Measurements from ENCODE around the gene ZNF48.

DNA sequence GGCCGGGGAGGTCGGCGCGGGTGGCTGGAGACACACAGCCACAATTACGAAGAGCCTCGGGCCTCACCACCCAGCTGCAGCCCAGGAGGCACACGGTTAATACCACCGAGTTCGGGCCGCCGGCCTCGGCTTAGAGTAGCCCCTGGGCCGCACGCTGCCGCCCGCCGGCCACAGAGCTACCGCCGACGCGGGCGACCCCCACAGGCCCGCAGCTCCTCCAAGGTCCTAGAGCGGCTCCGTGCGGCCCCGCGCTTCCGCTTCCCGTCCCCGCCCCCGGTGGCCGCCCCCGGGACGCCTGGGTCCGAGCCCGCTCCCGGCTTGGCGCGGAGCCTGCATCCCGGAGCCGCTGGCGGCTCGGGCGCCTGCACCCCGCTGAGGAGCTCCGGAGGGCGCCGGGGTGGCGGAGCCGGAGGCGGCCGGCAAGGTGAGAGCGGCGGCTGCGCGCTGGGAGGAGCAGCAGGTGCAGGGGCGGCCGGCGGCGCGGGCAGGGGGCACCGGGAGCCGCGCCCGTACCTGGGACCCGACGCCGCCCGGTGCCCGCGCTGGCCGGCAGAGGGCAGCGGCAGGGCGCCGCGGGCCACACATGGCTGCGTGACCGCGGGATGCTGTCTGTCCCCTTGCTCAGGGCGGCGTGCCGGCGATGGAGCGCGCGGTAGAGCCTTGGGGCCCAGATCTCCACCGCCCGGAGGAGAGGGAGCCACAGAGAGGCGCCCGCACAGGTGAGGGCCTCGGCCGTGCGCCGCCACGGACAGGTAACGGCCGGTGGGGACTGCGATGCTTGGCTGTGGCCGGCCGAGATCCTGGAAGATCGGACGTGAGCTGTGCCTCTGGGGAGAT, at the start of gene ZNF48:
- TF ChIP-seq BACH2 (CRISPR knock-in tag; IDR thresholded peaks at IDR 0.05; ENCODE audit: borderline replicate concordance) = no peak
- TF ChIP-seq SNAI2 (CRISPR knock-in tag; IDR thresholded peaks at IDR 0.05) = 0 out of 2 replicates have a peak, but pooled peaks have one; percentile 57

Data from SK-N-SH treated with all-trans-retinoic acid at 6 μM for 48 hours (cell line).